ENCODE results near the gene C3orf20.
"Not testable (repeated sequence)": the region's sequence is repeated elsewhere in the genome, so short reads cannot be mapped to it uniquely, and the experiment has no call there.

The C3orf20 gene

DNA sequence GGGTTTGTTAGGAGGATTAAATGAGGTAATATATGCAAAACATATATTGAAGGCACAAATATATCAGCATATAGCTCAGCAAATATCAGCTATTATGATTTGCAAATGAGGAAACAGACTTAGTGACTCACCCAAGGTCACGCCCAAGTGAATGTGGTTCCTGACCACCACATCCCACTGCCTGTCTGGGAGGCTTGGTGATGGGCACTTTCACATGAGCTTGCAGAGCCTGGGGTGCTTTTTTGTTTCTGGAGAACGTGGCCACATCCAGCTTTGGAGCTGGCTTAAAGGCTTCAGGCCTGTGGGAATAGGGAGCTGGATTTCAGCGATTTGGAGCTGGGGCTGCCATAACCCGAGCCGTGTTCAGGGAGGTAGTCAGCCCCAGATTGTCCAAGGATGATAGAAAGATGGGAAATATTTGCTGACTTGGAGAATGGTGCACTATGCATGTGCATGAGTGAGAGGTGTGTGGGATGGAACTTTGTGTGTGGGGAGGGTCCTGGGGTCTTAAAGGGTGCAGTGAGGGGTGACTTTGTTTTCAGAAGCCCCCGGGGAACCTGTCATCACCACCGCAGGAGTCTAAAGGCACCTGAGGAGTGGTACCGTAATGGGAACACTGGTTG lies 131.8 kb downstream of the C3orf20 start:
- Histone ChIP-seq H3K79me2 (ENCODE audit: insufficient read depth, low read length) (no peaks in the 10 kb centered on the region), H3K4me2 (ENCODE audit: low read depth, low read length, poor library complexity, severe bottlenecking) (no peak overlapping the region), H4K20me1 (ENCODE audit: low read depth, low read length) (no peaks in the 10 kb centered on the region), H2AFZ (ENCODE audit: low read depth, low read length, severe bottlenecking) (no peak overlapping the region), H3K4me3 (ENCODE audit: insufficient read depth, low read length, poor library complexity, severe bottlenecking) (no peak overlapping the region), H3K9me2 (replicated peaks; ENCODE audit: insufficient read depth, low read length) (no peaks in the 10 kb centered on the region), H3K27me3 (ENCODE audit: low read length) (no peaks in the 10 kb centered on the region), H3K27ac (ENCODE audit: low read depth, low read length) (no peak overlapping the region), H3K36me3 (ENCODE audit: low read length) (no peaks in the 10 kb centered on the region), H3K9ac (ENCODE audit: low read length) (no peak overlapping the region), H3K9me3 (ENCODE audit: insufficient read depth, low read length) (no peaks in the 10 kb centered on the region), H3F3A (ENCODE audit: insufficient read depth) (no peaks in the 10 kb centered on the region)
- TF ChIP-seq, protein P1, sequence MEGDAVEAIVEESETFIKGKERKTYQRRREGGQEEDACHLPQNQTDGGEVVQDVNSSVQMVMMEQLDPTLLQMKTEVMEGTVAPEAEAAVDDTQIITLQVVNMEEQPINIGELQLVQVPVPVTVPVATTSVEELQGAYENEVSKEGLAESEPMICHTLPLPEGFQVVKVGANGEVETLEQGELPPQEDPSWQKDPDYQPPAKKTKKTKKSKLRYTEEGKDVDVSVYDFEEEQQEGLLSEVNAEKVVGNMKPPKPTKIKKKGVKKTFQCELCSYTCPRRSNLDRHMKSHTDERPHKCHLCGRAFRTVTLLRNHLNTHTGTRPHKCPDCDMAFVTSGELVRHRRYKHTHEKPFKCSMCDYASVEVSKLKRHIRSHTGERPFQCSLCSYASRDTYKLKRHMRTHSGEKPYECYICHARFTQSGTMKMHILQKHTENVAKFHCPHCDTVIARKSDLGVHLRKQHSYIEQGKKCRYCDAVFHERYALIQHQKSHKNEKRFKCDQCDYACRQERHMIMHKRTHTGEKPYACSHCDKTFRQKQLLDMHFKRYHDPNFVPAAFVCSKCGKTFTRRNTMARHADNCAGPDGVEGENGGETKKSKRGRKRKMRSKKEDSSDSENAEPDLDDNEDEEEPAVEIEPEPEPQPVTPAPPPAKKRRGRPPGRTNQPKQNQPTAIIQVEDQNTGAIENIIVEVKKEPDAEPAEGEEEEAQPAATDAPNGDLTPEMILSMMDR (IDR thresholded peaks at IDR 0.05; ENCODE audit: insufficient read depth, low read length, poor library complexity, severe bottlenecking) = no peak
- TF ChIP-seq EZH2phosphoT487 (conservative IDR thresholded peaks at IDR 0.05; ENCODE audit: low read length) = no peak

DNA sequence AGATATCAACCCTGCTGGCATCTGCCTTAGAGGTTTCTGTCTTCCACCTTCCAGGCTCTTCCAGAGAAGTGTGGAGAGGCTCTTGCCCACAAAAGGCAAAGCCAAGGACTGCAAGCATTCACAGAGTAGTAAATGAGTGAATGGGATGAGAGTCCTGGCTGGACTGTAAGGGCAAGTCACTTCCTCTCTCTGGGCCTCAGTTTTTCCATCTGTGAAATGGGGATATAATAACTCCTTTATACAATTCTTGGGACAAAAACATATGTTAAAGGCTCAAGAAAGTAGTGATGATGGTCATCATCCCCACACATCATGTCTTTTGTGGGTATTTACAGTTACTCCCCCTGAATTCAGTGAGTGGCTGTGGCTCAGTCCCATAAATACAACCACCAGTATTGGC lies 133.1 kb downstream of the C3orf20 start:
- Histone ChIP-seq H3F3A (ENCODE audit: insufficient read depth) (no peaks in the 10 kb centered on the region), H2AFZ (ENCODE audit: low read depth, low read length, severe bottlenecking) (no peak overlapping the region), H3K79me2 (ENCODE audit: insufficient read depth, low read length) (no peaks in the 10 kb centered on the region), H3K9me2 (replicated peaks; ENCODE audit: insufficient read depth, low read length) (no peaks in the 10 kb centered on the region), H3K9me3 (ENCODE audit: insufficient read depth, low read length) (no peaks in the 10 kb centered on the region), H3K9ac (ENCODE audit: low read length) (no peak overlapping the region), H4K20me1 (ENCODE audit: low read depth, low read length) (no peaks in the 10 kb centered on the region), H3K4me2 (ENCODE audit: low read depth, low read length, poor library complexity, severe bottlenecking) (no peak overlapping the region), H3K27me3 (ENCODE audit: low read length) (no peaks in the 10 kb centered on the region), H3K4me3 (ENCODE audit: insufficient read depth, low read length, poor library complexity, severe bottlenecking) (no peak overlapping the region), H3K27ac (ENCODE audit: low read depth, low read length) (no peak overlapping the region), H3K36me3 (ENCODE audit: low read length) (no peaks in the 10 kb centered on the region)
- TF ChIP-seq EZH2phosphoT487 (conservative IDR thresholded peaks at IDR 0.05; ENCODE audit: low read length) = no peak
- TF ChIP-seq, protein P1 (IDR thresholded peaks at IDR 0.05; ENCODE audit: insufficient read depth, low read length, poor library complexity, severe bottlenecking) = no peak

DNA sequence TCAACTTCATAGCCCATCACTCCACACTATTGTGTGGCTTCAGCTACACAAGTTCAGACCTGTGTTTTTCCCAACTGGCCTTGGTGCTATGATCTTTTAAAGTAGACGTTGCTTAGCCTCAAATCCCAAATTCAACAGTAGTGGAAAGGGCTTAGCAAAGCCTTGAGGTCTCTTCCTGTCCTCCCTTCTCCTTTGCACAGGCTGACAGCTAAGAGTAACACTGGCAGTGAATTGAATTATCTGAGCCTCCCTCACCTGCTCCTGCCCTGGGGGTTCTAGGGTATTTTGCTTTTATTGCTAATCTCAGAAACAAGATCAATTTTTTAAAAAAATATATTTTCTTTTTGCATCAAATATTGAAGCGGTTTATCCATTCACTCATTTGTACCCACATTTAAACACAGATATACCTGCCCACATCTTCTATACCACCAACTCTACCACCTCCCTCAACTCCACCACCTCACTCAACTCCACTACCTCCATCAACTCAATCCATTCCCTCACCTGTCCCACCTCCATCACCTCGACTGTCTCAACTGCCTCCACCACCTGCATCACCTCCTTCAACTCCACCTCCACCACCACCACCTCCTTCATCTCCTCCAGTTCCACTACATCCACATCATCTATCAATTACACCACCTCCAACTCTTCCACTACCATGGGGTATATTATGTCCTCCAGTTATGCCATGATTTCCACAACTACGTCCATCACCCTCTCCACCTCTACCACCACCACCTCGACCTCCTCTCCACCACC lies 133.7 kb downstream of the C3orf20 start:
- Histone ChIP-seq H3K79me2 (ENCODE audit: insufficient read depth, low read length) (no peaks in the 10 kb centered on the region), H3K27ac (ENCODE audit: low read depth, low read length) (no peak overlapping the region), H2AFZ (ENCODE audit: low read depth, low read length, severe bottlenecking) (no peak overlapping the region), H3K36me3 (ENCODE audit: low read length) (no peaks in the 10 kb centered on the region), H3K4me2 (ENCODE audit: low read depth, low read length, poor library complexity, severe bottlenecking) (no peak overlapping the region), H3K4me3 (ENCODE audit: insufficient read depth, low read length, poor library complexity, severe bottlenecking) (no peak overlapping the region), H4K20me1 (ENCODE audit: low read depth, low read length) (no peaks in the 10 kb centered on the region), H3K9ac (ENCODE audit: low read length) (no peak overlapping the region), H3K9me3 (ENCODE audit: insufficient read depth, low read length) (no peaks in the 10 kb centered on the region), H3F3A (ENCODE audit: insufficient read depth) (no peaks in the 10 kb centered on the region), H3K27me3 (ENCODE audit: low read length) (no peaks in the 10 kb centered on the region), H3K9me2 (replicated peaks; ENCODE audit: insufficient read depth, low read length) (no peaks in the 10 kb centered on the region)
- TF ChIP-seq, protein P1 (IDR thresholded peaks at IDR 0.05; ENCODE audit: insufficient read depth, low read length, poor library complexity, severe bottlenecking) = no peak
- TF ChIP-seq EZH2phosphoT487 (conservative IDR thresholded peaks at IDR 0.05; ENCODE audit: low read length) = no peak

DNA sequence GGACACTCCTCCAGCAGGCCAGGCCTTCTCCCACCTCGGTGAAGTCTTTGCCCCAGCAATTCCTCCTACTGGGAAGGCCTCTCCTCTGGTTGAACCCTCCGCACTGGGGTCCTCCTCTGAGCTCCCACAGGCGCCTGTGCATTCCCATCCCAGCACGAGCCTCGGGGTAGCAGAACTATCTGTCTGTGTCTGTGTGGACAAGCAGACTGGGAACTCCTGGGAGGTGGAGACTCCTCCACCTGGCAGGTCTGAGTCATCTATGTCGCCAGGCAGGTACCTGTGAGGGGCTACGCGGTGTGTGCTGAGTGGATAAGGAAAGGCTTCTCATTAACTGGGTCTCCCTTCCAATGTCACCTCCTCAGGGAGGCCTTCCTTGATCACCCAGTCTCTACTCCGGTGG lies 134.7 kb downstream of the C3orf20 start:
- H3K9me3 ChIP-seq (ENCODE audit: insufficient read depth, low read length); H3K27ac ChIP-seq (ENCODE audit: low read depth, low read length); H3K79me2 ChIP-seq (ENCODE audit: insufficient read depth, low read length); H3F3A ChIP-seq (ENCODE audit: insufficient read depth); H3K27me3 ChIP-seq (ENCODE audit: low read length); H4K20me1 ChIP-seq (ENCODE audit: low read depth, low read length); H3K4me2 ChIP-seq (ENCODE audit: low read depth, low read length, poor library complexity, severe bottlenecking); H2AFZ ChIP-seq (ENCODE audit: low read depth, low read length, severe bottlenecking); H3K4me3 ChIP-seq (ENCODE audit: insufficient read depth, low read length, poor library complexity, severe bottlenecking); H3K36me3 ChIP-seq (ENCODE audit: low read length); H3K9me2 ChIP-seq (replicated peaks; ENCODE audit: insufficient read depth, low read length); H3K9ac ChIP-seq (ENCODE audit: low read length): not testable (repeated sequence)

Measured in SU-DHL-6 (cell line).